ENCODE data around the gene FAM111A.

FAM111A gene

DNA sequence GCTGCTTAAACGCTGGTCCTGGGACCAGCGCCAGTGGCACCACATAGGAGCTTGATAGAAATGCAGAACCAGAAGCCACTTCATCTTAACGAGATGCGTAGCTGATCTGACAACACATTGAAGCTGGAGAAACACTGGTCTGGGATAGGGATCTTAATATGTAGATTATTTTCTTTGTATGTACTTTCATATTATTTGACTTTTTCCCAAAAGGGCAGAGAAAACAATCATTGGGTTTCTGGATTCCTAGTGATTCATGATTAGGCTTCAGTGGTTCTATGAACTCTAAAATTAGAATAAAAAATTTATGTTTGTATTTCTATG is 57.7 kb downstream of the FAM111A start:
- DNase-seq (ENCODE audit: low read depth): no peak

DNA sequence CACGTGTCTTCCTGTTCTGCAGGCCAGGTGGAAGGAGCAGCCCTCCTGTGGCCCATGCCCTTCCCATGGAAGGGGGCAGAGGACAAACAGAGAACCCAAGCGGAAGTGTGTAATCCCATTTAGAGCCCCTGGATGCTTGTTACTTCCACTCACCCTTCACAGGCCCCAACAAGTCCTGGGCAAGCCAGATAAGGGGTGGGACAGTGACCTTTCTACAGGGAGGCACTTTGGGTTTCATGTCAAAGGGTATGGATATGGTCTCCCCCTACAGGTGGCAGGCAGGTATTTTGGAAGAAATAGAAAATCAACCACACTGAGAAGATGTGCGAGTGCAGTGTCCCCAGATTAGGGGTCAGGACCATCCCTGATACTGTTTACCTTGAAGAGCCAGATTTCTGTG is 58.7 kb downstream of the FAM111A start:
- DNase-seq (ENCODE audit: low read depth): no peak
